KOPT-K1 (cell line): ENCODE data around the gene PRKAR2A.
"Not testable (repeated sequence)": the region's sequence is repeated elsewhere in the genome, so short reads cannot be mapped to it uniquely, and the experiment has no call there.

Source experiments
- H3K27ac ChIP-seq: fragments of 200-600 bp; sonication (generic); 2 replicates; pipeline ENCODE4 v1.5.1; 2016; ENCODE audit warnings: antibody characterized with exemption, mild to moderate bottlenecking, low read depth, low read length; ENCODE audit not compliant: poor library complexity, severe bottlenecking
- H3K36me3 ChIP-seq: fragments of 200-600 bp; sonication (generic); 2 replicates; pipeline ENCODE4 v1.5.1; 2017; ENCODE audit warnings: antibody characterized with exemption, mild to moderate bottlenecking, low read length, moderate library complexity; ENCODE audit not compliant: insufficient read depth
- H3K9me3 ChIP-seq: fragments of 200-600 bp; sonication (generic); 2 replicates; pipeline ENCODE4 v1.5.1; 2017; ENCODE audit warnings: antibody characterized with exemption, low read length, mild to moderate bottlenecking; ENCODE audit not compliant: insufficient read depth, poor library complexity, severe bottlenecking

Gene PRKAR2A

DNA sequence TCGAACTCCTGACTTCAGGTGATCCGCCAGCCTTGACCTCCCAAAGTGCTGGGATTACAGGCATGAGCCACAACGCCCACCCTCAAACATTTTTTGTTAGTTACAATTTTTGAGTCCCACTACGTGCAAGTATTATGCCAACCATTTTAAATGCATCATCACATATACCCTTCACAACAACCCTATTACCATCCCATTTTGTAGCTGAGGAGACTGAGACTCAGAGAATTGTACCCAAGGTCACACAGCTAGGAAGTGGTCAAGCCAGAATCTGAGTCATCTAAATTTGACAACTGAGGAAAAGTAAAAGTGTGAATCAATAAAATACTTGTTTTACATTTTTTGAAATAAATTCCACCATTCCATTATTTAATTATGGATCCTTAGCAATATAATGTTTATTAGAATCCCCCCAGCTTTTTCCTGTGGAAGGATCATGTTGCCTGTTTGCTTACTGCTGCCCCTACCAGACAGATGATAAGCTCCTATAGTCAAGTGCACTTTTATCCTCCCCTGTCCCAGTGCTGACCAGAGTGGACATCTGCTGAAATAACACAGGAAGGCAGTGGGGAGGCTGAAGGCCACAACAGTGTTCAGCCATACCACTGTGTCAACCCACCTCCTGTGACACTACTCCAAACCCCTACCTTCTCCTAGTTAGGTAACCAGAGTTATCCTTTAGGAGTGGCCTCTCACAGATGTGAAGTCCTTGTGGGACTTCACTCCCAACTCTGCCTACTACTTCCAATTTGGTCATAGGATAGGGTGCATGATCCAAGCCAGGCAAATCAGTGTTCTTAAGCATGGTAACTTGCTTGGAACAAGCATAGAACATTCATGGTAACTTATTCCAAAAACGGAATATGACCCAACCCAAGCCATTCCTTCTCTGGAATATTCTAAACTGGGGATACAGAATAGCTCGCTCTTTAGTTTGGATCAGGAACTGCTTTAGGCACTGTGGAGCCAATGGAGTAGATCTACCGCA is 28.1 kb downstream of the PRKAR2A start:
- Histone ChIP-seq H3K9me3 (no peaks in the 10 kb centered on the region), H3K27ac (no peak overlapping the region), H3K36me3 (no peaks in the 10 kb centered on the region)

GRCh38 chr3:48811524-48811923 is 36.1 kb downstream of the PRKAR2A start:
- Histone ChIP-seq H3K9me3 (no peaks in the 10 kb centered on the region), H3K36me3 (no peaks in the 10 kb centered on the region), H3K27ac (no peak overlapping the region)

DNA sequence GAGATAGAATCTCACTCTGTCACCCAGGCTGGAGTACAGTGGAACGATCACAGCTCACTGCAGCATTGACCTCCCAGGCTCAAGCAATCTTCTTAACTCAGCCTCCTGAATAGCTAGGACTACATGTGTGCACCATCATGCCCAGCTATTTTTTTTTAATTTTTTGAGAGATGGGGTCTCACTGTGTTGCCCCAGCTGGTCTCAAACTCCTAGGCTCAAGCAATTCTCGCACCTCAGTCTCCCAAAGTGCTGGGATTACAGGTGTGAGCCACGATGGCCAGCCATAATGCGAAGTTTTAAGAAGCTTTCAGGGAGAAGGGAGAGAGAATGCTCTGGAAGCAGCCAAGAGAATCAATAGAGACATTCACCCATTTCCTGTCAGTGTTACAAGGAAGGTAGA is 42.7 kb downstream of the PRKAR2A start:
- Histone ChIP-seq H3K9me3 (no peaks in the 10 kb centered on the region), H3K36me3 (no peaks in the 10 kb centered on the region), H3K27ac (no peak overlapping the region)

- not testable (repeated sequence) for H3K36me3 ChIP-seq, H3K27ac ChIP-seq, H3K9me3 ChIP-seq
Observed at GRCh38 chr3:48800831-48801230, 46.8 kb downstream of the PRKAR2A start.

- Histone ChIP-seq H3K9me3 (no peaks in the 10 kb centered on the region), H3K27ac (no peak overlapping the region), H3K36me3 (no peaks in the 10 kb centered on the region)
Observed at GRCh38 chr3:48798998-48799397, 48.7 kb downstream of the PRKAR2A start.

GRCh38 chr3:48797626-48798025 is 50.0 kb downstream of the PRKAR2A start:
- no peaks in the 10 kb centered on the region for H3K36me3 ChIP-seq
- no peak overlapping the region for H3K27ac ChIP-seq
- no peaks in the 10 kb centered on the region for H3K9me3 ChIP-seq

GRCh38 chr3:48795997-48796732 is 51.5 kb downstream of the PRKAR2A start:
- Histone ChIP-seq H3K36me3 (no peaks in the 10 kb centered on the region), H3K27ac (no peak overlapping the region), H3K9me3 (no peaks in the 10 kb centered on the region)

GRCh38 chr3:48793484-48793883 is 54.2 kb downstream of the PRKAR2A start:
- H3K36me3 ChIP-seq, H3K27ac ChIP-seq, H3K9me3 ChIP-seq: not testable (repeated sequence)

DNA sequence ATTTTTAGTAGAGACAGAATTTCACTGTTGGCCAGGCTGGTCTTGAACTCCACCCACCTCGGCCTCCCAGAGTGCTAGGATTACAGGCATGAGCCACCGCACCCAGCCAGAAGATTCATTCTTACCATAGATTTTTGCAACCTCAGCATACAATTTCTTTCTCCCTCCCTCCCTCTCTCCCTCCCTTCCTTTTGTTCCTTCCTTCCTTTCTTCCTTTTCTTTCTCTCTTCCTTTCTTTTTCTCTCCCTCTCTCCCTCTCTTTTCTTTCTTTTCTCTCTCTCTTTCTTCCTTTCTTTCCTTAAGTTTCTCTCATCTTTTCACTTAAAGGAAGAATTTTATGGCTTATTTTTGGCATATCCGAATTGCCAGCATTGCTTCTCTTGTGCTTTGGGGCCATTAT is 58.0 kb downstream of the PRKAR2A start:
- Histone ChIP-seq H3K9me3 (no peaks in the 10 kb centered on the region), H3K27ac (no peak overlapping the region), H3K36me3 (no peaks in the 10 kb centered on the region)

DNA sequence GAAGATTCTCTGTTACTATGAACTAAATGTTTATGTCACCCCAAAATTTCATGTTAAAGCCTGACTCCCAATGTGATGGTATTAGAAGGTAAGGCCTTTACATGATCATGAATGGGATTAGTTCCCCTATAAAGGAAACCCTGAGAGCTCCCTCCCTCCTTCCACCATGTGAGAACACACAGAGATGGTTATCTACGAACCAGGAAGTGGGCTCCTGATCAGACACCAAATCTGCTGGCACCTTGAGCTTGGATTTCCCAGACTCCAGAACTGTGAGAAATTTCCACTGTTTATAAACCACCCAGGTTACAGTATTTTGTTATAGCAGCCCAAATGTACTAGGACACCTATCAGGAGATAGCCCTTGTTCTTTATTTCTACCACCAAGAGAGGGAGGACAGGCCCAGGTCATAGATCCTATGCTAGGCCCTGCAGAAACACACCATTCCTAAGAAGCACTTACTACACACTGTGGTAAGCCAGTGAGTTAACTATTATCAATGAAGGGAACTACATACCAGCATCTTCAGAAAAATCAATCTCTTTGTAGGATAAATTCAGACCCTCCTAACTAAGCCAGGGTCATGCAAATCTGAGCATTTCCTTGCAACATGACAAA is 59.0 kb downstream of the PRKAR2A start:
- H3K9me3 ChIP-seq, result no peaks in the 10 kb centered on the region
- H3K27ac ChIP-seq, result peak overlapping the region; percentile 10
- H3K36me3 ChIP-seq, result no peaks in the 10 kb centered on the region

DNA sequence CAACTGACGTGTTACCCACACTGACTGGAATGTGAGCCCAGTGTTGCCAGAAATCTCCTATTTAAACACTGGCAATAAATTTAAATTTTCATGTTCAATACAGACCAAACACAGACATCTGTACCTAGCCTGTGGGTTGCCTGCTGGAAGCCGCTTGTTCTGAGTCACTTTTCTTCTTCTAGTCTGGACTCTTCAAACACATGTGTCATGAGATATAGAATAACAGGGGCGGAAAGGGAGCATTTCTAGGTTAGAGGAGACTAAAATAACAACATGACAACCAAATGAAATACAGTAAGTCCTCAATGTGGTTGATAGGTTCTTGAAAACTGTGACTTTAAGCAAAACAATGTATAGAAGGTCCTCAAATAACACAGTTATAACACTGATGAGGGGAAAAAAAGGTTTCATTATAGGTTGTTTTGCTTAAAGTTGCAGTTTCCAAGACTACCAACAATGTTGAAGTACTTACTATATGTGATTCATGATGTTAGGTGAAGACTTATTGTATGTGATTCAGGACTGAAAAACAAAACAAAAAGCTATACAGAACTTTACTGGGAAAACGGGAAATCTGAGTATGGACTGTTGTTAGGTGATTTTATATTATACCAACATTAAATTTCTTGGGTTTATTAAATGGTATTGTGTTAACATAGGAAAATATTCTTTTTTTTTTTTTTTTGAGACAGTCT is 63.1 kb downstream of the PRKAR2A start:
- Histone ChIP-seq H3K27ac (no peak overlapping the region), H3K9me3 (no peaks in the 10 kb centered on the region), H3K36me3 (no peaks in the 10 kb centered on the region)

DNA sequence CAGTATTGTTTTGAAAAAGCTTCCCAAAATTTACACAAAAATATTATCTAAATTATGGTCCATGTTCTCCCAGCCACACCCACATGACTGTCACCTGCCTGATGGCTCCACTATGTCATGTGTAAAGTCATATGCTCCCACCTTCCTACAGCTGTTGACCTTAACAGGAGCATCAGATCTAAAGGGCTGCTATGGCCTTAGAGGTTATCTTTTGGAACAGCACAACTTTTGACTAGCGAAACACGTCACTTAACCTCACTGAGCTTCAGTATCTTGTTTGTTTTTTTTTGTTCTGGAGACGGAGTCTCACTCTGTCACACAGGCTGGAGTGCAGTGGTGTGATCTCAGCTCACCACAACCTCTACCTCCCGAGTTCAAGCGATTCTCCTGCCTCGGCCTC is 64.4 kb downstream of the PRKAR2A start:
- Histone ChIP-seq H3K27ac (no peak overlapping the region), H3K36me3 (no peaks in the 10 kb centered on the region)

GRCh38 chr3:48782046-48782445 is 65.6 kb downstream of the PRKAR2A start:
- H3K9me3 ChIP-seq, result no peaks in the 10 kb centered on the region
- no peaks in the 10 kb centered on the region for H3K36me3 ChIP-seq
- no peak overlapping the region for H3K27ac ChIP-seq

More for the DNA sequence above, 64.4 kb downstream of the PRKAR2A start:
- H3K9me3 ChIP-seq, result no peaks in the 10 kb centered on the region

DNA sequence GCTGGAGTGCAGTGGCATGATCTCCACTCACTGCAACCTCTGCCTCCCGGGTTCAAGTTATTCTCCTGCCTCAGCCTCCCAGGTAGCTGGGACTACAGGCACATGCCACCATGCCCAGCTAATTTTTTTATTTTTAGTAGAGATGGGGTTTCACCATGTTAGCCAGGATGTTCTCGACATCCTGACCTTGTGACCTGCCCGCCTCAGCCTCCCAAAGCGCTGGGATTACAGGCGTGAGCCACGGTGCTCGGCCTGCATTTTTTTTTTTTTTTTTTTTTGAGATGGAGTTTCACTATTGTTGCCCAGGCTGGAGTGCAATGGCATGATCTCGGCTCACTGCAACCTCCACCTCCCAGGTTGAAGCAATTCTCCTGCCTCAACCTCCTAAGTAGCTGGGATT is 69.1 kb downstream of the PRKAR2A start:
- not testable (repeated sequence) for H3K27ac ChIP-seq, H3K9me3 ChIP-seq, H3K36me3 ChIP-seq

GRCh38 chr3:48776854-48777253 is 70.8 kb downstream of the PRKAR2A start:
- no peak overlapping the region for H3K27ac ChIP-seq
- no peaks in the 10 kb centered on the region for H3K9me3 ChIP-seq
- H3K36me3 ChIP-seq, result no peaks in the 10 kb centered on the region
